Mesenchymal stem cell (in vitro differentiated cells and primary cell): ENCODE results near the gene NEGR1.

ENCODE experiments used
- DNase-seq: peaks from one replicate; pipeline ENCODE4 v3.0.0-alpha.2; 2013
- H2AFZ ChIP-seq: one replicate; pipeline ENCODE4 v1.6.1; 2013; ENCODE audit warnings: low read depth, mild to moderate bottlenecking, control low read depth, inconsistent platforms, low read length, moderate library complexity
- H2AK5ac ChIP-seq: 2 replicates; pipeline ENCODE4 v1.6.1; 2013; ENCODE audit warnings: low read length, moderate library complexity, mild to moderate bottlenecking, inconsistent platforms; ENCODE audit not compliant: severe bottlenecking
- H2BK120ac ChIP-seq: one replicate; pipeline ENCODE4 v1.6.1; 2013; ENCODE audit warnings: low read depth, mild to moderate bottlenecking, inconsistent platforms, low read length, moderate library complexity
- H2BK12ac ChIP-seq, 2 experiments: one replicate each; pipeline ENCODE4 v1.6.1; 2013; ENCODE audit warnings: inconsistent platforms in 2 of 2, low read length in 2 of 2, mild to moderate bottlenecking in 2 of 2, moderate library complexity in 2 of 2, control low read depth in 1 of 2
- H2BK15ac ChIP-seq: one replicate; pipeline ENCODE4 v1.6.1; 2013; ENCODE audit warnings: mild to moderate bottlenecking, low read depth, inconsistent platforms; ENCODE audit not compliant: poor library complexity, severe bottlenecking
- H2BK5ac ChIP-seq: 2 replicates; pipeline ENCODE4 v1.6.1; 2013; ENCODE audit warnings: low read depth, mild to moderate bottlenecking, low read length, control low read depth, inconsistent platforms; ENCODE audit not compliant: poor library complexity, severe bottlenecking
- H3K14ac ChIP-seq, 2 experiments: one replicate each; pipeline ENCODE4 v1.6.1; 2013; ENCODE audit warnings: inconsistent platforms in 2 of 2, low read length in 2 of 2, control low read depth in 1 of 2, mild to moderate bottlenecking in 1 of 2, moderate library complexity in 1 of 2
- H3K18ac ChIP-seq, 2 experiments: one replicate each; pipeline ENCODE4 v1.6.1; 2013; ENCODE audit warnings: inconsistent platforms in 2 of 2, low read length in 2 of 2, control low read depth in 1 of 2, low read depth in 1 of 2, mild to moderate bottlenecking in 1 of 2
- H3K23ac ChIP-seq, 2 experiments: one replicate each; pipeline ENCODE4 v1.6.1; 2013; ENCODE audit warnings: inconsistent platforms in 2 of 2, low read length in 2 of 2, mild to moderate bottlenecking in 2 of 2, moderate library complexity in 2 of 2, control low read depth in 1 of 2
- H3K27ac ChIP-seq: 2 replicates; pipeline ENCODE4 v1.5.1; 2013; ENCODE audit warnings: mild to moderate bottlenecking, moderate library complexity, low read length, control low read depth, inconsistent platforms; ENCODE audit not compliant: poor library complexity, severe bottlenecking
- H3K27me3 ChIP-seq, 2 experiments: 2 replicates each; pipeline versions ENCODE4 v1.6.1 to v1.7.0; 2013; ENCODE audit warnings: low read length in 2 of 2, mild to moderate bottlenecking in 2 of 2, moderate library complexity in 2 of 2, control low read depth in 1 of 2, inconsistent platforms in 1 of 2; ENCODE audit not compliant: control insufficient read depth in 1 of 2, insufficient read depth in 1 of 2
- H3K36me3 ChIP-seq, 2 experiments: 2 replicates each; pipeline versions ENCODE4 v1.6.1 to v1.7.0; 2013; ENCODE audit warnings: low read length in 2 of 2, control low read depth in 1 of 2, inconsistent platforms in 1 of 2, low read depth in 1 of 2, mild to moderate bottlenecking in 1 of 2; ENCODE audit not compliant: insufficient read depth in 2 of 2, control insufficient read depth in 1 of 2
- H3K4ac ChIP-seq, 2 experiments: one replicate each; pipeline ENCODE4 v1.6.1; 2013; ENCODE audit warnings: inconsistent platforms in 2 of 2, low read length in 2 of 2, mild to moderate bottlenecking in 2 of 2, moderate library complexity in 2 of 2, control low read depth in 1 of 2, low read depth in 1 of 2
- H3K4me1 ChIP-seq: 2 replicates; pipeline ENCODE4 v1.6.1; 2013; ENCODE audit warnings: low read depth, low read length, control low read depth; ENCODE audit not compliant: control insufficient read depth, insufficient read depth
- H3K4me2 ChIP-seq: 2 replicates; pipeline ENCODE4 v1.6.1; 2013; ENCODE audit warnings: low read length, mild to moderate bottlenecking, inconsistent platforms; ENCODE audit not compliant: poor library complexity, severe bottlenecking
- H3K4me3 ChIP-seq, 2 experiments: 2 replicates each; pipeline versions ENCODE4 v1.5.1 to v1.7.0; 2013; ENCODE audit warnings: low read length in 2 of 2, mild to moderate bottlenecking in 2 of 2, control low read depth in 1 of 2, low read depth in 1 of 2; ENCODE audit not compliant: insufficient read depth in 1 of 2
- H3K79me1 ChIP-seq: replicated peaks from 2 replicates; pipeline ENCODE4 v1.6.1; 2013; ENCODE audit warnings: mild to moderate bottlenecking, control low read depth, low read length, inconsistent platforms; ENCODE audit not compliant: poor library complexity, severe bottlenecking
- H3K9ac ChIP-seq: 2 replicates; pipeline ENCODE4 v1.7.0; 2013; ENCODE audit warnings: mild to moderate bottlenecking, low read length, moderate library complexity
- H3K9me3 ChIP-seq: 2 replicates; pipeline ENCODE4 v1.7.0; 2013; ENCODE audit warnings: mild to moderate bottlenecking, low read length; ENCODE audit not compliant: control insufficient read depth
- H4K8ac ChIP-seq: one replicate; pipeline ENCODE4 v1.6.1; 2013; ENCODE audit warnings: inconsistent platforms, mild to moderate bottlenecking, low read length, moderate library complexity
- H4K91ac ChIP-seq: one replicate; pipeline ENCODE4 v1.6.1; 2013; ENCODE audit warnings: mild to moderate bottlenecking, low read length, inconsistent platforms
- WGBS: methylation state at CpG from one replicate; pipeline ENCODE4 v1.1.7; 2013; ENCODE audit warnings: mixed read lengths; 5-methylcytosine and 5-hydroxymethylcytosine counted together

Gene NEGR1

GRCh38 chr1:71817028-71817427, 465.3 kb downstream of the NEGR1 start:
- Histone ChIP-seq H2AFZ (no peak overlapping the region), H3K18ac (no peak overlapping the region), H3K36me3 (no peaks in the 10 kb centered on the region), H2BK15ac (no peak overlapping the region), H3K4me3 (no peak overlapping the region), H3K9ac (no peak overlapping the region), H3K23ac (no peak overlapping the region), H3K4me1 (no peaks in the 10 kb centered on the region), H3K27me3 (no peaks in the 10 kb centered on the region), H3K4me2 (no peak overlapping the region), H2BK12ac (no peak overlapping the region), H4K91ac (no peak overlapping the region), H3K79me1 (peaks cover 10% of the 10 kb centered on the region), H3K27ac (no peak overlapping the region), H3K9me3 (peaks cover 2% of the 10 kb centered on the region), H4K8ac (no peak overlapping the region), H2BK120ac (no peak overlapping the region), H2BK5ac (no peak overlapping the region), H3K4ac (no peak overlapping the region), H3K14ac (no peak overlapping the region), H2AK5ac (no peak overlapping the region)
- DNase-seq = no peak
- WGBS = 79% methylated on average over 4 of the region's 4 CpGs

DNA sequence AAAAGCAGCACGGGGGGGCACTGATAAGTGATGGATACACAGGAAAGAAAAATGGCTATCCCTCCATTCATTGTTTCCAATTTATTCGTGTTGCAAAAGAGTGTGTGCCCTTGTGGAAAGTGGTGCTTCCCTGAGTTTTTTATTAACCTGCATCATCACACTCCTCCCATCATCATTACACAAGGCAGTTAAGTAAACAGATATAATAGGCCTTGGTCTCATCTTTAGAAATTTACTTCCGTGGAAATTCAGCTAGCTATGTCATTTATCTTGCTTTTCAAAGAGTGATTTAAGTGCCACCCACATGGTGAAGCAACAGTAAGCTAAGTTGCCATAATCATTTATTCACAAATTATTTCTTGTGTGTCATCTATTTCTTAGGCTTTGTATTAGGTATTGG, 473.3 kb downstream of the NEGR1 start:
- Histone ChIP-seq H3K4me1 (no peaks in the 10 kb centered on the region), H3K79me1 (no peaks in the 10 kb centered on the region), H3K27ac (no peak overlapping the region), H3K9me3 (no peaks in the 10 kb centered on the region), H3K4me2 (no peak overlapping the region), H3K23ac (no peak overlapping the region), H2AFZ (no peak overlapping the region), H2AK5ac (no peak overlapping the region), H3K18ac (no peak overlapping the region), H3K4ac (no peak overlapping the region), H2BK120ac (no peak overlapping the region), H2BK5ac (no peak overlapping the region), H3K27me3 (no peaks in the 10 kb centered on the region), H3K36me3 (no peaks in the 10 kb centered on the region), H2BK15ac (no peak overlapping the region), H2BK12ac (no peak overlapping the region), H4K8ac (no peak overlapping the region), H3K4me3 (no peak overlapping the region), H3K9ac (no peak overlapping the region), H3K14ac (no peak overlapping the region), H4K91ac (no peak overlapping the region)
- no peak for DNase-seq
- WGBS = 83% methylated on average over 2 of the region's 3 CpGs

- Histone ChIP-seq H3K9me3 (no peaks in the 10 kb centered on the region), H4K91ac (no peak overlapping the region), H3K9ac (no peak overlapping the region), H3K4me2 (no peak overlapping the region), H3K27me3 (no peaks in the 10 kb centered on the region), H3K4ac (no peak overlapping the region), H3K27ac (no peak overlapping the region), H3K4me1 (no peaks in the 10 kb centered on the region), H2BK12ac (no peak overlapping the region), H3K18ac (no peak overlapping the region), H3K23ac (peak overlapping the region in 1 of 2 experiments; percentile 9), H2AK5ac (no peak overlapping the region), H2BK5ac (no peak overlapping the region), H2AFZ (no peak overlapping the region), H3K36me3 (no peaks in the 10 kb centered on the region), H4K8ac (no peak overlapping the region), H3K14ac (peak overlapping the region in 1 of 2 experiments; percentile 55), H3K4me3 (no peak overlapping the region), H2BK15ac (no peak overlapping the region), H3K79me1 (peaks cover 2% of the 10 kb centered on the region), H2BK120ac (no peak overlapping the region)
- WGBS = 78% methylated on average over 1 of the region's 2 CpGs
- no peak for DNase-seq
Observed at GRCh38 chr1:71804140-71804539, 478.2 kb downstream of the NEGR1 start.

DNA sequence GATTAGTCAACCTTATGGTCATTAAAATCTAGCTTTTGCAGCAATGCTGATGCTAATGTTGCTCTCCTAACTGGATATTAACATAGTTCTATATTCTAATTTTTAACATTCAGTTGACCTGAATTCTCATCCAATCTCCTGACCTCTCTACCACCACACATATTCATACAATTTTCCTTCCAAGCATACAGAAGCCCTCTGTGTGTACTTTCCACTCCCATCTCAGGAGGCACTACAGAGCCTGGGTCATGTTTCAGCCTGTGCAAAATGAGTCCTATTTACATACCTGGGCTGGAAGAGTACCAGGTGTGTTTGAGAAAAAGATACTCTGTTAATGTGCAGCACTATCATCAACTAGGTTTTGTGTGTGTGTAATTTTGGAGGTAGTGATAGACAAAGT, 486.3 kb downstream of the NEGR1 start:
- Histone ChIP-seq H3K36me3 (no peaks in the 10 kb centered on the region), H3K4me2 (no peak overlapping the region), H2BK5ac (no peak overlapping the region), H3K27ac (no peak overlapping the region), H2AFZ (no peak overlapping the region), H2BK120ac (no peak overlapping the region), H2BK12ac (no peak overlapping the region), H3K14ac (no peak overlapping the region), H4K8ac (no peak overlapping the region), H3K9me3 (no peaks in the 10 kb centered on the region), H2BK15ac (no peak overlapping the region), H3K4me3 (no peak overlapping the region), H3K23ac (no peak overlapping the region), H3K4me1 (peaks cover 2% of the 10 kb centered on the region), H3K18ac (no peak overlapping the region), H3K4ac (no peak overlapping the region), H3K79me1 (no peaks in the 10 kb centered on the region), H3K27me3 (no peaks in the 10 kb centered on the region), H4K91ac (no peak overlapping the region), H2AK5ac (no peak overlapping the region), H3K9ac (no peak overlapping the region)
- DNase-seq = no peak
